Middle frontal gyrus (tissue), 1 donor: ENCODE data around the gene TEX19.

Source experiments
- DNase-seq: peaks from one replicate; pipeline ENCODE4 v3.0.0-alpha.2; 2015; ENCODE audit warnings: low spot score; ENCODE audit errors: extremely low spot score

TEX19 gene

GRCh38 chr17:82388922-82389283 is 29.9 kb downstream of the TEX19 start:
- no peak for DNase-seq

GRCh38 chr17:82389379-82389778 is 30.3 kb downstream of the TEX19 start:
- DNase-seq = no peak

- DNase-seq = no peak
Measured at GRCh38 chr17:82390015-82390859, 31.2 kb downstream of the TEX19 start.

- no peak for DNase-seq
Measured at GRCh38 chr17:82390860-82391435, 31.9 kb downstream of the TEX19 start.

- no peak for DNase-seq
Measured at GRCh38 chr17:82391496-82392066, 32.5 kb downstream of the TEX19 start.

GRCh38 chr17:82392209-82392920 is 33.3 kb downstream of the TEX19 start:
- no peak for DNase-seq

GRCh38 chr17:82392941-82393340 is 33.9 kb downstream of the TEX19 start:
- DNase-seq = no peak

- no peak for DNase-seq
Measured at GRCh38 chr17:82394278-82394677, 35.2 kb downstream of the TEX19 start.

GRCh38 chr17:82396601-82397435 is 37.8 kb downstream of the TEX19 start:
- no peak for DNase-seq

- no peak for DNase-seq
Measured at GRCh38 chr17:82397449-82398335, 38.6 kb downstream of the TEX19 start.

GRCh38 chr17:82399041-82399441 is 40.0 kb downstream of the TEX19 start:
- DNase-seq = peak; percentile 49

GRCh38 chr17:82399601-82400101 is 40.6 kb downstream of the TEX19 start:
- no peak for DNase-seq

- DNase-seq = no peak
Measured at GRCh38 chr17:82400206-82400605, 41.2 kb downstream of the TEX19 start.

GRCh38 chr17:82400830-82401229 is 41.8 kb downstream of the TEX19 start:
- DNase-seq = no peak

GRCh38 chr17:82402865-82403264 is 43.8 kb downstream of the TEX19 start:
- DNase-seq = no peak

GRCh38 chr17:82403662-82404660 is 44.9 kb downstream of the TEX19 start:
- no peak for DNase-seq

- DNase-seq = no peak
Measured at GRCh38 chr17:82405051-82405450, 46.0 kb downstream of the TEX19 start.

GRCh38 chr17:82406131-82406671 is 47.2 kb downstream of the TEX19 start:
- no peak for DNase-seq
